Measurements from ENCODE around the gene DLG2.

GRCh38 chr11:84518631-84519183 is 1108.4 kb downstream of the DLG2 start:
- TF ChIP-seq REST (IDR thresholded peaks at IDR 0.05; ENCODE audit: insufficient read depth in 1 of 2, low read depth in 2 of 2, low read length in 2 of 2) (no peak), POLR2AphosphoS5 (IDR thresholded peaks at IDR 0.05; ENCODE audit: low read depth, low read length) (no peak)
